ENCODE measurements around the gene AHDC1. TPM values are rescaled to one million over a fixed set of nuclear protein-coding genes. Genes with fewer than 3 reads are reported as not detected.

Gene AHDC1
- total RNA-seq, 2 experiments from 2014 or later, result 6.5 to 13.8 TPM

- ChIA-PET POLR2A (interaction anchor here (0.6 kb wide), 1 partner anchor 156 kb away, joined by 3 read pairs; no protein-coding TSS in a partner anchor), CTCF (ENCODE audit: unreplicated experiment) (no interaction called here)
- intact Hi-C loops (cut with micrococcal nuclease; ENCODE audit: unreplicated experiment), result no loop called here
- H3K36me3 ChIP-seq (ENCODE audit: insufficient read depth, low read length), result no peaks in the 10 kb centered on the region
- no peak for DNase-seq (ENCODE audit: low spot score)
- no TSS peak for BruUV-seq (replicated peaks)
- H4K20me1 ChIP-seq (ENCODE audit: insufficient read depth, low read length), result 0 out of 2 replicates have a peak, but pooled peaks cover 11% of the 10 kb centered on the region
- H3K9me3 ChIP-seq (ENCODE audit: low read length), result no peaks in the 10 kb centered on the region
- no peaks in the 10 kb centered on the region for H3K9me2 ChIP-seq (ENCODE audit: insufficient read depth, low read length)
- H3K4me3 ChIP-seq (ENCODE audit: low read depth, low read length, poor library complexity, severe bottlenecking), result no peak overlapping the region
- H2AFZ ChIP-seq (ENCODE audit: low read length), result no peak overlapping the region
- peak overlapping the region; percentile 82 for H3K4me2 ChIP-seq (ENCODE audit: low read length)
- H3K27ac ChIP-seq (ENCODE audit: low read depth, low read length, poor library complexity, severe bottlenecking), result peak overlapping the region; percentile 14
- H3K79me2 ChIP-seq (ENCODE audit: insufficient read depth, low read depth, low read length), result no peaks in the 10 kb centered on the region; the same call in 1 of the 2 replicates
- TF ChIP-seq, protein P1, sequence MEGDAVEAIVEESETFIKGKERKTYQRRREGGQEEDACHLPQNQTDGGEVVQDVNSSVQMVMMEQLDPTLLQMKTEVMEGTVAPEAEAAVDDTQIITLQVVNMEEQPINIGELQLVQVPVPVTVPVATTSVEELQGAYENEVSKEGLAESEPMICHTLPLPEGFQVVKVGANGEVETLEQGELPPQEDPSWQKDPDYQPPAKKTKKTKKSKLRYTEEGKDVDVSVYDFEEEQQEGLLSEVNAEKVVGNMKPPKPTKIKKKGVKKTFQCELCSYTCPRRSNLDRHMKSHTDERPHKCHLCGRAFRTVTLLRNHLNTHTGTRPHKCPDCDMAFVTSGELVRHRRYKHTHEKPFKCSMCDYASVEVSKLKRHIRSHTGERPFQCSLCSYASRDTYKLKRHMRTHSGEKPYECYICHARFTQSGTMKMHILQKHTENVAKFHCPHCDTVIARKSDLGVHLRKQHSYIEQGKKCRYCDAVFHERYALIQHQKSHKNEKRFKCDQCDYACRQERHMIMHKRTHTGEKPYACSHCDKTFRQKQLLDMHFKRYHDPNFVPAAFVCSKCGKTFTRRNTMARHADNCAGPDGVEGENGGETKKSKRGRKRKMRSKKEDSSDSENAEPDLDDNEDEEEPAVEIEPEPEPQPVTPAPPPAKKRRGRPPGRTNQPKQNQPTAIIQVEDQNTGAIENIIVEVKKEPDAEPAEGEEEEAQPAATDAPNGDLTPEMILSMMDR (conservative IDR thresholded peaks at IDR 0.05; ENCODE audit: low read length), result no peak
- TF ChIP-seq EZH2phosphoT487 (IDR thresholded peaks at IDR 0.05; ENCODE audit: borderline replicate concordance, low read depth, low read length), result no peak
- H3K4me1 ChIP-seq (ENCODE audit: insufficient read depth, low read length, poor library complexity, severe bottlenecking), result peaks cover 67% of the 10 kb centered on the region
These were observed 5.7 kb downstream of the AHDC1 start for GRCh38 chr1:27598295-27598687.

DNA sequence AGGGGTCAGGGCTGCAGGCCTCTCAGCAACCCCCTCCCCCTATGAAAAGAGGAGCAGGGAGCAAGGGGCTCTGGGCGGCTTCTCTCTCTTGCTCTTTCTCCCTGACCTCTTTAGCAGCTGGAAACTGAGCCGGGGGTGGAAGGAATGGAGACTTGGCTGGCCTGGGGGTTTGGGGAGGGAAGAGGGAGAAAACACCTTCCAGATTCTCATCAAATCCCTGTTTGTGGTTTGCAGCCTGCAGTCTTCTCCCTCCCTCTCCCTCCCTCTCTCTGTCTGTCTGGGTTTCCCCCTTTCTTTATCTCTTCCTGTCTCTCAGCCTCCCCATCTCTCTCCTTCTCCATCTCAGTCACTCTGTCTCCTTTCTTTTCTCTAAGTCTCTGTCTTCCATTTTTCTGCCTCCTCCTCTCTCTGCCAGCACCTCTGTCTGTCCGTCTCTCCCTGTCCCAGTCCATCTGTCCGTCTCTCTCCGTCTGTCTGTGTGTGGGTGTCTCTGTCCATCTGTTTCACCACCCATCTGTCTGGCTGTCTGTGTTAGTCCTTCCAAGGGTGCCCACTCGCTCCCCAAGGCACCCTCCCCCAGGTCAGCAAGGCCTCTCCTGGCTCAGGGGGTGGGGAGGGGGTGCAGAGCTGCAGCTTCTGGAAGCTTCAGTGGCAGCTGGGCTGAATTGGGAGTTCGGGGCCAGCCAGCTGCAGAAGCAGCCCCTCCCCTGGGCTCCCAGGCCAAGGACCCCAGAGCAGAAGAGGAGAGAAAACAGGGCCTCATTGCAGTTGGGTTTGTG, 6.2 kb downstream of the AHDC1 start:
- BruUV-seq (replicated peaks), result no TSS peak
- POLR2A ChIA-PET, result no interaction called here

More for the DNA sequence above, 6.2 kb downstream of the AHDC1 start:
- no peak overlapping the region for H2AFZ ChIP-seq (ENCODE audit: low read length)
- peaks cover 66% of the 10 kb centered on the region for H3K4me1 ChIP-seq (ENCODE audit: insufficient read depth, low read length, poor library complexity, severe bottlenecking)
- H3K4me3 ChIP-seq (ENCODE audit: low read depth, low read length, poor library complexity, severe bottlenecking), result peak overlapping the region; percentile 30
- intact Hi-C loops (cut with micrococcal nuclease; ENCODE audit: unreplicated experiment), result no loop called here
- no peaks in the 10 kb centered on the region for H3K9me3 ChIP-seq (ENCODE audit: low read length)
- H4K20me1 ChIP-seq (ENCODE audit: insufficient read depth, low read length), result 0 out of 2 replicates have a peak, but pooled peaks cover 11% of the 10 kb centered on the region
- peak overlapping the region; percentile 82 for H3K4me2 ChIP-seq (ENCODE audit: low read length)
- H3K79me2 ChIP-seq (ENCODE audit: insufficient read depth, low read depth, low read length), result no peaks in the 10 kb centered on the region; the same call in 1 of the 2 replicates
- no peak for DNase-seq (ENCODE audit: low spot score)
- H3K27ac ChIP-seq (ENCODE audit: low read depth, low read length, poor library complexity, severe bottlenecking), result peak overlapping the region; percentile 14
- TF ChIP-seq, protein P1 (conservative IDR thresholded peaks at IDR 0.05; ENCODE audit: low read length), result no peak
- TF ChIP-seq EZH2phosphoT487 (IDR thresholded peaks at IDR 0.05; ENCODE audit: borderline replicate concordance, low read depth, low read length), result no peak
- H3K36me3 ChIP-seq (ENCODE audit: insufficient read depth, low read length), result no peaks in the 10 kb centered on the region
- no peaks in the 10 kb centered on the region for H3K9me2 ChIP-seq (ENCODE audit: insufficient read depth, low read length)
- CTCF ChIA-PET (ENCODE audit: unreplicated experiment), result no interaction called here
